ENCODE data around the gene CCDC198.

- TF ChIP-seq SMC3 (IDR thresholded peaks at IDR 0.05) (no peak), CBX8 (IDR thresholded peaks at IDR 0.05) (no peak), CTCF (IDR thresholded peaks at IDR 0.05) (no peak), POLR2A (IDR thresholded peaks at IDR 0.05; ENCODE audit: low read length) (no peak), BHLHE40 (IDR thresholded peaks at IDR 0.05; ENCODE audit: low read depth, low read length) (no peak), EP300 (IDR thresholded peaks at IDR 0.05) (no peak), FOSL2 (IDR thresholded peaks at IDR 0.05) (no peak), FOSL2 (CRISPR knock-in tag; IDR thresholded peaks at IDR 0.05) (no peak), RFX5 (IDR thresholded peaks at IDR 0.05) (no peak)
Measured at GRCh38 chr14:57508756-57509155, 15.1 kb upstream of the CCDC198 start.

Measured in A549 (cell line).